Peyer's patch (tissue), 4 donors: ENCODE results near the gene LEPROT.

Source experiments
- CTCF ChIP-seq, 6 experiments: fragments of 450-650 bp in 4 of 6; fragments of 200-600 bp in 2 of 6; sonication (generic) in 1 of 6; IDR thresholded peaks; one replicate each; pipeline ENCODE4 v1.5.1; 2017 to 2019; ENCODE audit warnings: antibody characterized with exemption in 6 of 6, mild to moderate bottlenecking in 3 of 6, moderate library complexity in 1 of 6
- POLR2A ChIP-seq, 2 donors: fragments of 450-650 bp; IDR thresholded peaks; one replicate each; pipeline ENCODE4 v1.5.1; 2017; ENCODE audit warnings: antibody characterized with exemption in 2 of 2, mild to moderate bottlenecking in 2 of 2, moderate library complexity in 2 of 2

GRCh38 chr1:65392497-65392896 lies 28.0 kb upstream of the LEPROT start:
- TF ChIP-seq POLR2A (IDR thresholded peaks at IDR 0.05): no peak
- TF ChIP-seq CTCF (IDR thresholded peaks at IDR 0.05): no peak
